Activated T-cell treated with anti-CD3 and anti-CD28 coated beads, Interleukin-2, amount 50 U/mL, for 48 hours (primary cell): Measurements from ENCODE around the gene RXFP1.
A peak's percentile ranks its signal among the peaks of the same experiment; 100 is the strongest.

Experiments used
- DNase-seq, 2 experiments: peaks; one replicate each; pipeline ENCODE4 v3.0.0-alpha.2; 2020

The RXFP1 gene

DNA sequence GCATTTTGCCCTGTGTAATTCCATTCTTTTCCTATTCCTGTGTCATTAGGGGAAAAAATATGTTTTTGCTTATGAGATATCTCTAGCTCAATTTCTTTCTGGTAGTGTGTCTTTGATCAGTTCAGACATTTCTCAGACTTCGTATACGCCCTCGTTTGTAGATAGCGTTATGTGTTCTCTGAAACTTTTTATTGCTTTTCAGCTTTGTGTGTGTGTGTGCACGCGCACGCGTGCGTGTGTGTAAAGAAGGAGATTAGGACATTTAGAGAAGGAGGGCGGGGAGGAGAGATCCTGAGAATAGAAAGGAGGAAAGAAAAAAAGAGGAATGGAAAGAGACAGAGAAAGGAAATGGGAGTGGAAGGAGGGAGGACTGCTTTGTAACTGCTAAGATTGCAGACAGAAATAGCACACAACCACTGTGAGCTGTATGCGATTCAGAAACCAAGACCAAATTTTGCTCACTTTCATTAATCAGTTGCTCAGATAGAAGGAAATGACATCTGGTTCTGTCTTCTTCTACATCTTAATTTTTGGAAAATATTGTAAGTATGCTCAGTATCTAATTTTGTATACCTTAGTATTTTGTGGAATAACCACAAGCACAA, at the start of gene RXFP1:
Gene RXFP1 (plus strand): TSS at position 399 of the 605 bp plus-strand sequence. CDS start 95 bp downstream, at position 494.
- DNase-seq: no peak

DNA sequence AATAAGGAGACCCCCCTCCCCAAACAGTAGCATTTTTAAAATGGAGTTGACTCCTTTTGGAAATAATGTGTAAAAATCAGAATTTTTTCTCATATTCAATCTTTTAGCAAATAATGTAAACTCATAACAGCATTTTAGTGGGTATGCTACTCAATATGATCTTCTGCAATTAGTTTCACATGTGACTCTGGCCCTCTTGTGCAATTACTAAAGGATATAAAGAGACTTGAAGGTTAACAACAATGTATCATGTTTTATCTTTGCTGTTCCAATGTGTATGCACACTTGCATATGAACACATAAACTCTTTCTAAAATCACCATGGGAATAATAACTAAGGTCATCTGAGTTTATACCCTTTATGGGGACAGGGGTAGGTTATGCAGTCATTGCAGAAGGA, 39.9 kb upstream of the RXFP1 start:
- no peak for DNase-seq

DNA sequence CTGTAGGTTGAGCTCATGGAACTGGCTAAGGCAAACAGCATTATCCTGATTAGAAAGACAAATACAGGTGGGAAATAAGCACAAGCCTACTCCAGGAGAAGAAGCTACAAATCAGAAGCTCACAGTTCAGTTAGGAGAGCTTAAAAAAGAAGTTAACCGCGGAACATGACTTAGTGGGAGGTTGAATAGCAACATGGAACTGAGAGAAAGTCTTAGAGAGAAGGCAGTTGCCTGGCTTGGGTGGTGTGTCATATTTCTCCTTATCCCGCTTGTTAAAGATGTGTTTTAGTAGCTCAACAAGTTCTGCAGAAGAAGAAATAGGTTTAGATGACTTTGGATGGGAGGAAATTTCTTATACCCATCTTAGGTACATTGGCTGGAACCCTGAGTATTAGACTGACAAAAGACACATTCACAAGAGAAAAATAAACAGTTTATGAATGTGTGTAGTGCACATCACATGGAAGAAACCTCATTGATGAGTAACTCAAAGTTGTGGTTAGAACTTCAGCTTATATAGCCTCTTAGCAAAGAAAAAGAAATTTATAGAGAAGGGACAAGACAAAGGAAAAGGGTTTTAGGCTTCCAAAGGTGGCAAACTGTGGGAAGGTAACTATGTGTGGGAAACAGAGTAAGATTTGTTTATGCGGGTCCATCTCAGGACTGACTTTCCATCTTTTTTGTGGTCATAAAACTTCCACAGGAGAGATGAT, 37.4 kb upstream of the RXFP1 start:
- DNase-seq: no peak

DNA sequence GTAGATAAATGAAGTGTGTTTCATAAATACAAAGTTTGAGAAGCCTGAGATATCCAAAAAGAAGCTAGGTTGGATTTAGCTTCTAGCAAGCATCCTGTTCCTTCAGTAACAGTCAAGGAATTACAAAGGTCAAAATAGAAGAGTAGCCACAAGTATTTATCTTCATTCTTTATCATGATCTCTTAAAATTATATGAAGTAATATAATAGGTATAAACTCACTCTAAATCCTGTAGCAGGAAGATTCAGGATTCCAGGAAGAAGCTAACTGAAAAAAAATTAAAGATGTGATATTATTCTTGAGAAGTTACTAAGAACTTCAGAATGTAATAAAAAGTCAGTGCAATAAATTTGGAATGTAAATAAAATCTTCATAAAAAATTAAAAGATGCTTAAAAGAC, 31.1 kb upstream of the RXFP1 start:
- no peak for DNase-seq

DNA sequence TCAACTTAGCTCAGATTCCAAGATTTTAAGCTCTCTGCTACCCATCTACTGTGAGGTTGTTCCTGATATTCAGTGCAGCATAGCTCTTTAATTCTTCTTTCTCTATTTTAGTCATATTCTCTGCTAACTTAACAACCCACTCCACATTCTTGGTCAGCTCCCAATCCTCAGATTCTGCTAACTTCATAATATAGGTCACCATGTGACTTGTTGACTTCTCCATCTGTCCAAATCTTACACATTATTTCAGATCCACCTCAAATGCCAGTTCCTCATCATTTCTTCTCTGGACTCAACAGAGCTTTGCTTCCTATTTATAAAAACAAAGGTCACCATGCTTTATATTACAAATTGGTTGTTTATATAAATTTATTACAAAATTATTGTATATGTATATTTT, 29.3 kb upstream of the RXFP1 start:
- DNase-seq: no peak

DNA sequence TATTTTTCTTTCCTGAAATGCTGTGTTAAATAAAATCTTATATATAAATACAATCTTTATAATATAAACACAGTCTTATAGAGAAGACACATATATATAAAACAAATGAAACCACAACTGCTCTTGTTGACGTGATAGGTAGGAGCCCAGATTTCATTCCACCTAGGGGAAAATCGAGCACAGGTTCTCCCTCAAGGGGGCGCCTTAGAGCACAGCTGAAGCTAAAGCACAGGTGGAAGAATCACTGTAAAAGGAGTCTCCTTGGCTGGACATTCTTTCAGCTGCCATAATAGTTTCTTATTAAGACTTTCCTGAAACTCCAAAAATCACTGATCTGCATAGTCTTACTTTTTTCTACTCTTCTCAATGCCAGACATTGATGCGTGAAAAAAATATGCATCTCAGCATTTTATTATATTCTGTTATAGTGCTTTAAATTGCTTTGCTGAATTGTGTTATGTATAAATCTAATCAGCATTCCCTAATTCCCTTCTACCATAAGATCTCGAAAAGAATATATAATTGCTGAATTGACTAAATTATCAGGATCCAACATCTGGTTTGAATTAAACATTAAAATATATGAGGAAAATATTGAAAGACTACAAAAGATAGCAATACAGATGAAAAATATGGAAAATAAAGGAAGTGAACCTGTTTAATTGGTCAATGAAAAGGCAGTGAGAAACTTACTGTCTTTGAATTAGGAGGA, 25.5 kb upstream of the RXFP1 start:
- peak; percentile 45 to 46 for DNase-seq

DNA sequence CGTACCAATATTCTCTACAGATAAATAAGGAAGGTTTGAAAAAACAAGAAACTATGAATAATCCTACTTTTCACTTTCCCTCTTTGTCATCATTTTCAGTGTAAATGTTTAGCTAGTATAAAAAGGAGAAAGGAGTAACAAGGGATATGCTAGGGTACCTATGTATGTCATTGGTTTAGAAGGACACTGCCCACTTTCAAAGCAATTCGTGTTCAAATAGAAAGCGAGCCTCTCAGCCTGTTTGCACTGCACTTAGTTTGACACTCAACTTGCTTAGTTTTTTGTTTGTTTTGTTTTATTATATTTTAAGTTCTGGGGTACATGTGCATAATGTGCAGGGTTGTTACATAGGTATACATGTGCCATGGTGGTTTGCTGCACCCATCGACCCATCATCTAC, 21.6 kb upstream of the RXFP1 start:
- DNase-seq: no peak

DNA sequence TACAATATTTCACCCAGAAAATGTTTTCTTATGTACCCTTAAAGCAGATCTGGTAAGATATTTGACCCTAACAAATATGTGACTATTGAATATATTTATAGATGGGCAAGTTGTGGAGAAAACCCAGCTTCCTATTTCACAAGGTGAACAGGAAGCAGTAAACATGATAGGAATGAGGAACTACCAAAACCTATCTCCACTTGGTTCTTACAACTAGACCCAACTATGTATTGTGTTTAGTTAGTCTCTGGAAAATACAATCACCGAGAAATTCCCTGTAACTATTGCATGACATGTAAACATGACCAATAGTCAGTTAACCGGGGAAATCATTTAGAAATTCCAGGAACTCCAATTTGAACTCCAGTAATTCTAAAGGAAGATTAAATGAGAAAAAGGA, 8.4 kb upstream of the RXFP1 start:
- DNase-seq: no peak

DNA sequence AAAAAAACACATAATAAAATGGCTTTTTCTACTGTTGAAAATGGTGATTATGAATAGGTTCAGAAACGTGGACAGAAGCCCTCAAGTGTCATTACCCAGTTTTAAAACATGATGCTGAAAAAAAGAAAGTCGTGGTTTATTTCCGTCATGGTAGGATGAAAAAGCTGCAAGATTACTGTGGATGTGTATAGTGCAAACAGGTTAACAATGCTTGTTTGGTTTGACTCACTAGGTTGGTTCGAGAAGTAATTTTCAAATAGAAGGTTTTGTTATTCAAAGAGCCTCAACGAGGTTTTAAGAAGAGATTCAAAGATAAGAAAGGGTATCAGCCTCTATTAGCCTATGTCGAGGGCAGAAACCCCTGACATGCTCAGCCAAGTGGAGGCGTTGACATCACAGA, 2.5 kb upstream of the RXFP1 start:
- DNase-seq: no peak

DNA sequence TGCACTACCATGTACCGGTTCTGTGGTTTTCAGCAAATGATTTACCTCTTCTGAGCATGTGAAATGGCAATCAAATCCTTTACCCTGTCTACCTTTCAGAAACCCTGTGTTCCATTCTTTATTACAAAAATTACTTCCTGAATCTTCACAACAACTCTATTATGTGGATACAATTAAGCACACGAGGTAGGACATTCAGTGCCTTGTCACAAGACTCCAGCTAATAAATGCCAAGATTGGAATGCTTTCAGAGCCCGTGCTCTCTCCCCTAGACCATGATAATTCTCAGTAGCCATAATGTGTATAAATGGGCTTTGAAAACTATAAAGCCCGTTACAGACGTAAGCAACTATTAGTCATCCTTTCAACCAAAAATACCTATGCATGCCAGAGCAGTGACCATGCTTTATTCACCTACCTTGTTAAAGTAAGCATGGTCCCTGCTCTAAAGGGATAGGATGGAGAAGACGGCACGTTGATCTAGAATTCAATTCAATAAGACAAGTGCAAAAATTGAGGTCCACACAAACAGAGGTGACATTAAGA, 2.4 kb downstream of the RXFP1 start:
- DNase-seq: no peak

DNA sequence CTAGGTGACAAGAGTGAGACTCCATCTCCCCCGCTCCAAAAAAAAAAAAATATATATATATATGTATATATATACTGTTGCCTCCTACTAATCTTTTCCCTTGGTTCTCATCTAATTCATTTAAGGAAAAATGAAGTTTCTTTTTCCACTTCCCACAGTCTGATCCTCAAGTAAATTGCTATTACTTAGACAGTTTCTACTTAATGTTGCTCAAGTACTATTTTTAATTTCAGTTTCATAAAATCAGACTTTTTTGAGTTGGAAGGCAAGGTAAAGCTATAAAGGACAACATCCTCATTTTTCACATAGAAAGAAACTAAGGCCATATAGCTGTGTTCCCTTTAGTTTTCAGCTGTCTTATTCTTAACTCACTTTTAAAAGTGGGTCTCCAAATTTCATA, 5.8 kb downstream of the RXFP1 start:
- DNase-seq: no peak

DNA sequence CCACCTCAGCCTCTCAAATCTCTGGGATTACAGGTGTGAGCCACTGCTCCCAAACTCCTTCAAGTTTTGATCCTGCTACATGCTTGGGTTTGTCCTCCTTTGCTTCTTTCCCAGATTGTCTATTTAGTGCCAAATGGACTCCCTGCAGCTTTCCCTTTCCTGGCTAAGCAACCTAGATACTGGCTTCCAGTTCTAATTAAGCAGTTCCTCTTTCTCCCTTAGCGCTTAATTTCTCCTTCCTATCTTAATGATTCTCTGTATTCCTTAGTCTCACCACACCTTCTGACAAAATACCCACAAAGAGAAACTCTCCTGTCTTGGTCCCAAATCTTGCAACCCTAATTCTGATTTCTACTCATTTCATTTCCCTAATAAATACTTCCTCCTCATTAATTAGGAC, 7.8 kb downstream of the RXFP1 start:
- DNase-seq: no peak

DNA sequence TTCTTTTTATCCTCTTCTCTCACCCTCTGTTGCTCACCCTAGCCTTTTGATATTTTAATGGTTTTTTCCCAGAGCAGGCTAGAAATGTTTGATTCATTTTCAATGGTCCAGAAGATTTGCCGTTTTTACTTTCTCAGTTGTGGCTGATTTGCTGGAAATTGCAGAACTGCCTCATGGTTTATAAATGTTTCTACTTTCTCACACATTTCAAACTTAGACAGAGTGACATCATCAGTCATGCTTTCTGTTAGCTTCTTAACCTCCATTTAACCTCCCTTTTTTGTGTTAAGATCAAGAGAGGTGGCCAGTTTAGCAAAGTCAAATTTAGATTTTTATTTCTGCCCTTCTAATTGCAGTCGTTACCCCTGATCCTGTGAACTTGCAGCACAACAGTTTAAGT, 8.7 kb downstream of the RXFP1 start:
- no peak for DNase-seq

DNA sequence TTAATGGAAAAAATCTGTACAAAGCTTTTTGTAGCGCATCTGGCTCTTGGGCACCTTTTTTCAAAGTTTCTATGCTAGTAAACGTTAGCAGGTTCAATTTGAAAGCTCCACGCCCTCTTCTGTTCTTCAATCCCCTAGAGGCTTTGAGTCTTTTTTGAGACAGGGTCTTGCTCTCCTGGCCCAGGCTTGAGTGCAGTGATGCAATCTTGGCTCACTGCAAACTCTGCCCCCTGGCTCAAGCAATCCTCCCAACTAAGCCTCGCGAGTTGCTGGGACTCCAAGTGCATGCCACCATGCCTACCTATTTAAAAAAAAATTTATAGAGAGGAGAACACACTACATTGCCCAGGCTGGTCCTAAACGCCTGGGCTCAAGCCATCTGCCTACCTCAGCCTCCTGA, 9.2 kb downstream of the RXFP1 start:
- no peak for DNase-seq

DNA sequence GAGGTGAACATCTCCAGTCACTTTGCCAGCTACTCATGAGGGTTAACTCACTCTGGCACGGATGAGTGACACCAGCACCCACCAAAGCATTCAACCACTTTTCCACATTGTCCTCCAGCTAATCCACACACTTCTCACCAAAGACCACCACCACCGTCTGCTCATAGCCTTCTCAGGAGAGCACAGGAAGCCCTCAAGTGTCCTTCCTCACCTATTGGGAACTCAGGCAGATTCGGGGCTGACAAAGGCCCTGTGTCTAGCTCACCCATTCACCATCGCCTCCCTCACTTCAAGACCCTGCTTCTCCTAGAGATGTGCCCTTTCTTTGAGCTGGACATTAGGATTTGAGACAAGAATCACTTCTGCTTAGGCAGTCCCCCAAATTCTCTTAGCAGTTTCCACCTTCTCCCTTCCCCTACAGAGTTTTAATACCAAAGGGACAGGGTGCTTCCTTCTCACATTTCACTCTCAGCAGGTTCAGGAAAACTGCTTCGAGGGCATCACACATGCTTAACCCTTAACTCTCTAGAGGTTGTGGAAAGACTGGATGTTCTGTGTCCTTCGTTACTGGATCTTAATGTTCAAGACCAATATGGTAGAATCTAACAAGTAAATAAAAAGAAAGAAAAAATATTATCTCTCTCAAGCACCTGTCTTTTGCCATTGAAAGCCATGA, 11.0 kb downstream of the RXFP1 start:
- DNase-seq: no peak

DNA sequence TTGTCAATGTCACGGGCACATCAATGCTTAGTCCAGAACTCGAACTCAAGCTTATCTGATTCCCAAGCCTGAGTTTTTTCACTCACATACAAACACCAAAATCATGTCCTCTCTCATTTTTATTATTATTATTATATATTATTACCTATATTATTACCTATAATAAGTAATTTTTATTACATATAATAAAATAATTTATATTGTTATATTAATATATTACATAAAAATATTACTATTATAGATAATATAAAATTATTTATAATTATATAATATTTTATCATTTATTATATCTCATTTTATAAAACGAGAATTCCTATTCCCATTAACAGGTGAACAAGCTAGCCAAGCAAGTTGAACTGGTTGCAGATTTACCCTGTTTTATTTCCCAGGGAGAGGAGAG, 13.0 kb downstream of the RXFP1 start:
- no peak for DNase-seq

DNA sequence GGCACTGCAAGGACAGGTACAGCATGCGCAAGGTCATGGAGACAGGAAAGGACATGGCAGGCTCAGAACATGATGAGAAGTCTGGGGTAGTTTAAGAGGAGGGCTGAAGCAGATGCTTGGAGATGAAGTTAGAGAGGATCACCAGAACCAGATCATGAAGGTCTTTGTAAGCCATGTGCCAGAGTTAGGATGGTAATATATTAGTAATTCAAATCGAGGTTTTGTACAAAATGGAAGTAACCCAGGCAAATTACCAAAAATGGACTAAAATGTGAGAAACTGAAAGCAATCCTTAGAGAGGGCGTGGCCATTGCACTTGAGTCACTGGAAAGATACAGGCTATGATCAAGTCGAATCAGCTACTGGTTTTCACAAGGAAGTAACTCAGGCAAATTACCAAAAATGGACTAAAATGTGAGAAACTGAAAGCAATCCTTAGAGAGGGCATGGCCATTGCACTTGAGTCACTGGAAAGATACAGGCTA, 13.5 kb downstream of the RXFP1 start:
- DNase-seq: peak; percentile 18 to 30

DNA sequence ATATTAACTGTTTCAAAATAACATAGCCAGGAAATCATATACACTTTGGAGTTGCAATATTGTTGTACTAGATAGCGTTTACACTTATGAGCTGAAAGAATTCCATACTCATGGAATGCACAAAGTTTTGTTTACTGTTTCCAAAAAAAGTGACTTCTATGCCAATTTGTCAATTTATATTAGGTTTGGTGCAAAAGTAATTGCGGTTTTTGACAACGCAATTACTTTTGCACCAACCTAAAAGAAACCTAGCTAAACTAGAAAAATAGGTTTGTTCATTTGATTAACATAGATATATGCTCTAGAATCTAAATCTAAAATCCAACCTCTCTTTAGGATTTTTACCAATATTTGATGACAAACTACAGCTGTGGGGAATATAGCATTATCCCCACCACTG, 15.2 kb downstream of the RXFP1 start:
- no peak for DNase-seq

DNA sequence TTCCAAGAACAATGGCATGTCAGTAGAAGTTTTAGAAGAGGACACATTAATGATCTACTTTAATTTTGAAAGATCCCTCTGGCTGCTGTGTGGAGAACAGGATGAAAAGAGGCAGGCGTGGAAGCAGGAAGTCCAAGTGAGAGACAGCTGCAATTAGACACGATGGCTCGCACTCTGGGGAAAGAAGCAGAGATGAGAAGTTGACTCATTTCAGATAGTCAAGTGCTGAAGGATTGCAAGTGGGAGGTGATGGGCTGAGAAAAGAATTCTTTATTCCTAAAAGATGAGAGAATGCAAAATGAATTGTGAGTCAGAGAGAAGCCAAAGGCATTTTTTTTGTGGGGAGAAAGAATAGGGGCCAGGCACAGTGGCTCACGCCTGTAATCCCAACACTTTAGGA, 16.5 kb downstream of the RXFP1 start:
- no peak for DNase-seq

DNA sequence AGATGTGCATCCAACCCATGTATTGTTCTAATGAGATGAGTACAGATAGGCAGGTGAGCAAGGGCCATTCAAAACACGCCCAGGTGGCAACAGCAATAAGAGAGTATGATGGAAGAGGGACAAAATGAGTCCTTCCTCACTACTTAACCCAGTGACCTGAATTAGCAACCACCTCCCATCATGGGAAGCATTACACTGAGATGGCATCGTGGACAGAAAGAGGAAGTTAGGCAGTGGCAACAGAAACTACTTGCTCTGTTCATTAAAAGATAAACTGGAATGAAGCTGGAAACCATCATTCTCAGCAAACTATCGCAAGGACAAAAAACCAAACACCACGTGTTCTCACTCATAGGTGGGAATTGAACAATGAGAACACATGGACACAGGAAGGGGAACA, 17.2 kb downstream of the RXFP1 start:
- no peak for DNase-seq

DNA sequence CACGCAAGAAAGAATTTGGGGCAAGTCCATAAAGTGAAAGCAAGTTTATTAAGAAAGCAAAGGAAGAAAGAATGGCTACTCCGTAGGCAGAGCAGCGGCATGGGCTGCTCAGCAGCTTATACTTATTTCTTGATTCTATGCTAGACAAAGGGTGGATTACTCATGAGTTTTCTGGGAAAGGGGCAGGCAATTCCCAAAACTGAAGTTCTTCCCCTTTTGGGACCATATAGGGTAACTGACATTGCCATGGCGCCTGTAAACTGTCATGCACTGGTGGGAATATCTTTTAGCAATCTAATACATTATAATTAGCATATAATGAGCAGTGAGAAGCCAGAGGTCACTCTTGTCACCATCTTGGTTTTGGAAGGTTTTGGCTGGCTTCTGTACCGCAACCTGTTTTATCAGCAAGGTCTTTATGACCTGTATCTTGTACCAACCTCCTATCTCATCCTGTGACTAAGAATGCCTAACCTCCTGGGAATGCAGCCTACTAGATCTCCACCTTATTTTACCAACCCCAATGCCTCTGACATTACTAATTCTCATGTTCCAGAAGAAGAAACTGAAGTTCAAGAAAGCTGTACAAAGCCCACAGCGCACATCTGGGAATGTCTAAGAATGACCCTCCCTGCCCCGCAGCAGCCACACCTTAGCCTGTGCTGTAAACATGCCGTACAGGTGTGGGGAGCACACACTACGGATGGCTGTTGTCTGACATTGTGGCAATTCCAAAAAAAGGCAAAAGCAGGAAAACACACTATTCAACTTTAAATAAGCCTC, 18.6 kb downstream of the RXFP1 start:
- DNase-seq: no peak

DNA sequence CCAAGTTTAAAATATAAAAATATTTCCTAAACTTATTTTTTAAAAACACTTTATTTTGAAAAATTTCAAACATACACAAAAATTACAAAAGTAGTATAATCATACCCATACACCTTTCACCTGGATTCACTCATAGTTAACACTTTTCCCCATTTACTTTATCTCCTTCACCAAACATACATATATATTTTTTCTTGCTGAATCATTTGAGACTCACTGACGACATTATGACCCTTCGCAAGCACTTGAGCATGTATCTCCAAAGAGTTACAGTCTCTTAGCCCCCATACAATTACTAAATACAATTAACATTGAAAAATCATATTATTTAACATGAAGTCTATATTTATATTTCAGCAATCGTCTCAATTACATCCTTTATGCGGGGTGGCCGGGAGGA, 19.8 kb downstream of the RXFP1 start:
- DNase-seq: no peak

DNA sequence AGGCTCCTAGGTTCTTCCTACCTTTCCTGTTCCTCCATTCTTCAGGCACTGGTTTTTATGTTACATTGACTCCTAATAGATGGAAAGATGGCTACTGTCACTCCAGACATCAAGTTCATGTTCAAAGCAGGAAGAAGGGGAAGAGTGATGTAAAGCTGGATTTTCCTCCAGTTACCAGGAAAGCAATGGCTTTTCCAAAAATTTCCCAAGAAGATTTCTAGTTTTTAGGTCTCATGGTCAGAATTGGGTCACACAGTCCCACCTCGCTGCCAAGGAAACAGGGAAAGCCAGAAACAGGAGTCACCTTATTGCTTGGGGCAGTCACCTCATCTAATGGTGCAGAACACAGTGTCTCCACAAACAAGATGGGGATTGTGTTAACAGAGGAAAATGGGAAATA, 21.5 kb downstream of the RXFP1 start:
- DNase-seq: no peak
